ENCODE data around the gene FUT9.

Gene FUT9

DNA sequence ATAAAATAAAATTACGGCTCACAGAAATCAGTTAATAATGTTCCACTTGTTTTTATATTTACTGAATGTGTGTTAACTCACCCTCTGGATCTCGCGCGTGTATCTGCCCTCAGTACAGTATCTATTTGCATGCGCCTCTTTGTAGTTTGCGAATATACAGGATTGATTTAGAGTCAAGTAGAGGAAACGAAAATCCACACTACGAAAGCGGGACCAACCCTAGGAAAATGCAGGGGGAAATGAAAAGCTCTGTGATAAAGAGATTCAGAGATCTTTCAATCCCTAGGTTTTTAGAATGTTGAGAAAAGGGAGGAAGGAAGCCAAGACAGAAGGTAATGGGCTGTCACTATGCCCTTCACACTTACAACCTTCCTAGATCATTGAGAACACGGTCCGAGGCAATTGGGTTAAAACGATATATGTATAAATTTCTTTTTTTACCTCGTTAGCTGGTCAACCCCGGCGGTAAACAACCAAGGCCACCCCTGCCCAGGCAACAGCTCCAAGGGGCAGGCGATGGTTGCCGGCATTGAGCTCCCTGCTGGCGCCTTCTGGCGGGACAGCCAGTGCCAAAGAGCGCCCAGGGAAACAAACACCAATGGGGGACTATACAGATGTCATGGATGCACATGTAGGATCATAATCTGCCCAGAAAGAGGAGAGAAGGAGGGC is 792 bp upstream of the FUT9 start:
- H3K9me3 ChIP-seq (ENCODE audit: control insufficient read depth, low read length), result no peaks in the 10 kb centered on the region
- H3K36me3 ChIP-seq (ENCODE audit: control insufficient read depth, insufficient read depth, low read length), result no peaks in the 10 kb centered on the region
- H3K4me3 ChIP-seq (ENCODE audit: low read length), result peak overlapping the region; percentile 53
- no peaks in the 10 kb centered on the region for H3K27me3 ChIP-seq (ENCODE audit: control insufficient read depth, insufficient read depth, low read length)
- peak overlapping the region; percentile 70 for H3K9ac ChIP-seq (ENCODE audit: low read length)
- H3K4me1 ChIP-seq (ENCODE audit: control insufficient read depth, insufficient read depth, low read length), result no peaks in the 10 kb centered on the region

DNA sequence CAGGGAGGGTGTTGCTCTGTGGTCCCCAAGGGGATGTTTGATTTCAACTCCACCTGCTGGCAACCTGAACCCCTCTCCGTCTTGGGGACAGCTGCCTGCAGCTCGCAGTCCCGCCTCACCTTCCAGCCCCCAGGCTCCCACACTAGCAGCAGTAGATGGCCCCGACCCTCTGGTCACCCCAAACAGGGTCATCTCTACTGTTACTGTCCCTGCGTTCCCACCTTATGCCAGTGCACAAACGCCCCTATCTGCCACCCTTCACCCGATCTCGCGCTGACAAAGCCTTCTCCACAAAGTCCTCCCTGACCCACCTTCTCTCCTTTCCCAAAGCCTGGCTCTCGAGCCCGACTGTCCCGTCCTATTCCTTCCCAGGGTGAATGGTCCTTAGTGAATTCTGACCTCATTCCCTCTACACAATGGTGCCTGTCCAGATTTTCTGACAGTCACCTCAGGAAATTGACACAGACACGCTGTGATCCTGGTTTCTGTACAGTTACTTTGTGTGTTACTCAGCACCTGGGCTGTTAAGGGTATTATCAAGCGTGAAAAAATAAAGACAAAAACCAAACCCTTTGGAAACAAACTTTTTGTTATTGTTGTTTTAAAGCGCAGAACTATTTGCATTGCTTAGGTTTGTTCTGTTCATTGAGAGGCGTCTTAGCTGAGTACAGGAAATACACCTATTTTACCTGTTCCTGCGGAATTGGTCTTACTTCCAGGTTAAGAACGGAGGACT is 728 bp downstream of the FUT9 start:
- no peaks in the 10 kb centered on the region for H3K36me3 ChIP-seq (ENCODE audit: control insufficient read depth, insufficient read depth, low read length)
- H3K4me1 ChIP-seq (ENCODE audit: control insufficient read depth, insufficient read depth, low read length), result no peaks in the 10 kb centered on the region
- H3K9ac ChIP-seq (ENCODE audit: low read length), result peak overlapping the region; percentile 70
- no peaks in the 10 kb centered on the region for H3K9me3 ChIP-seq (ENCODE audit: control insufficient read depth, low read length)
- H3K27me3 ChIP-seq (ENCODE audit: control insufficient read depth, insufficient read depth, low read length), result no peaks in the 10 kb centered on the region
- H3K4me3 ChIP-seq (ENCODE audit: low read length), result peak overlapping the region; percentile 53

DNA sequence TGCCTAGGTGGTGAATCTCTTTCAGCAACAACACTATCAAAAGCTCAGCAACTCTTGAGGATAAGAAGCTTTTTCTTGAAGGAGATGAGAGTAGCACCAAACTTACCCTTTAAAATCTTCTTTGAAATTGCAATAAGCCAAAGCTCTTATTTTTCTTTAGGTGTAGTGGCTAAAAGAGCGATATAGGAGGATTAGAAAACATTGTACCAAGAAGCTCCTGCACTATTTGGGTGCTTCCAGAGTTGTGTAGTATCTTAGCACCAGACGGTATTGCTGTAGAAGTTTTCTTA is 1.2 kb downstream of the FUT9 start:
- Histone ChIP-seq H3K36me3 (ENCODE audit: control insufficient read depth, insufficient read depth, low read length) (no peaks in the 10 kb centered on the region), H3K9me3 (ENCODE audit: control insufficient read depth, low read length) (no peaks in the 10 kb centered on the region), H3K4me3 (ENCODE audit: low read length) (no peak overlapping the region), H3K27me3 (ENCODE audit: control insufficient read depth, insufficient read depth, low read length) (no peaks in the 10 kb centered on the region), H3K4me1 (ENCODE audit: control insufficient read depth, insufficient read depth, low read length) (no peaks in the 10 kb centered on the region), H3K9ac (ENCODE audit: low read length) (peak overlapping the region; percentile 70)

DNA sequence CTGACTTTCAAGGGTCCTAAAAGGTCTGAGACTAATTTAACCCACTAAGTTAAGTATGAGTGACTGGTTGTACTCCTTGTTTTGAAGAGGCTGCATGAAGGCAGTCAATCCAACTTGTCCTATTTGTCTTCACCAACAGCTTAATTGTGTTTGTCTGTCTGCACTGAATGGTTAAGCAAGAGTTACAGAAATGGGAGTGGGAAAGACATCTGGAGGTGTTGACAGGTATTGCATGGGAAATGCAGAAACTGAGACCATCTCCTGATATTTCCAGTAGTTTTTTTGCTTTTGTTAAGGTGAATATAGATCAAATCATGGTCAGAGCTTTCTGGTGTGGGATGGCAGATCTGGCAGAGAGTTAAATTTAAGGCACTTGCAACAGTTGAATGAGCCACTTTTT is 6.5 kb downstream of the FUT9 start:
- H3K9ac ChIP-seq (ENCODE audit: low read length), result no peak overlapping the region
- peaks cover 1% of the 10 kb centered on the region for H3K4me1 ChIP-seq (ENCODE audit: control insufficient read depth, insufficient read depth, low read length)
- H3K9me3 ChIP-seq (ENCODE audit: control insufficient read depth, low read length), result no peaks in the 10 kb centered on the region
- no peaks in the 10 kb centered on the region for H3K27me3 ChIP-seq (ENCODE audit: control insufficient read depth, insufficient read depth, low read length)
- no peak overlapping the region for H3K4me3 ChIP-seq (ENCODE audit: low read length)
- H3K36me3 ChIP-seq (ENCODE audit: control insufficient read depth, insufficient read depth, low read length), result no peaks in the 10 kb centered on the region

DNA sequence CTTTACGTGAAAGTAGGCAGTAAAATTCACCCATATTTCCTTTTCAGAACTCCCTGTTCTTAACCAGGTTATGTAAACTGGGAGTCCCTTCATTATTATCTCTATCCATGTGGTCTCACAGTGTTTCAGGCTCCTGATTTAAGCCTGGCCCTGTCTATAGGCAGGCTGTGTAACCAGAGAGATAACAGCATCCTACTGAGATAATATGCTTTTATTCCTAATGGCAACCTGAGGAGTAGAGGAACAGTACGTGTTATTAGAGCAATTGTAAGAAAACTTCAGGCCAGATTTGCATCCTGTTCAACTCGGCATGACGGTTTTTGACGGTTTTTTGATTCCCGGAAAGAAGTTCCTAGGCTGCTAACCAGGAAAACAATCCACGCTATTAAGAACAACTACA is 16.9 kb downstream of the FUT9 start:
- no peaks in the 10 kb centered on the region for H3K4me1 ChIP-seq (ENCODE audit: control insufficient read depth, insufficient read depth, low read length)
- H3K4me3 ChIP-seq (ENCODE audit: low read length), result no peak overlapping the region
- no peaks in the 10 kb centered on the region for H3K9me3 ChIP-seq (ENCODE audit: control insufficient read depth, low read length)
- H3K9ac ChIP-seq (ENCODE audit: low read length), result no peak overlapping the region
- no peaks in the 10 kb centered on the region for H3K36me3 ChIP-seq (ENCODE audit: control insufficient read depth, insufficient read depth, low read length)
- no peaks in the 10 kb centered on the region for H3K27me3 ChIP-seq (ENCODE audit: control insufficient read depth, insufficient read depth, low read length)

DNA sequence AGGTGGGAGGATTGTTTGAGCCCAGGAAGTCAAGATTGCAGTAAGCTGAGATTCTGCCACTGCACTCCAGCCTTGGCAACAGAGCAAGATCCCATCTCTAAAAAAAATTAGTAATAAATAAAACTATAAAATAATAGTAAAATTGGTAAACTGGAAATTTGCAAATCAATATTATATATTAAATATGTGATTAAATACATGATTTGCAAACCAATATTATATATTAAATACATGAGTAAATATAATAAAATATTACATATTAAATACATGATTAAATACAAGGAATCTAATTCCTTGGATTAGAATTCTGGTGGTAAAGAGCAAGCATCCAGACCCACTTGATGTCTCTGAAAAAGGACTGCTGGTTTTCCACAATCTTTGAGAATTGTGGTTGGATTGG is 35.8 kb downstream of the FUT9 start:
- no peaks in the 10 kb centered on the region for H3K27me3 ChIP-seq (ENCODE audit: control insufficient read depth, insufficient read depth, low read length)
- no peak overlapping the region for H3K4me3 ChIP-seq (ENCODE audit: low read length)
- no peaks in the 10 kb centered on the region for H3K9me3 ChIP-seq (ENCODE audit: control insufficient read depth, low read length)
- H3K9ac ChIP-seq (ENCODE audit: low read length), result no peak overlapping the region
- no peaks in the 10 kb centered on the region for H3K4me1 ChIP-seq (ENCODE audit: control insufficient read depth, insufficient read depth, low read length)
- no peaks in the 10 kb centered on the region for H3K36me3 ChIP-seq (ENCODE audit: control insufficient read depth, insufficient read depth, low read length)

DNA sequence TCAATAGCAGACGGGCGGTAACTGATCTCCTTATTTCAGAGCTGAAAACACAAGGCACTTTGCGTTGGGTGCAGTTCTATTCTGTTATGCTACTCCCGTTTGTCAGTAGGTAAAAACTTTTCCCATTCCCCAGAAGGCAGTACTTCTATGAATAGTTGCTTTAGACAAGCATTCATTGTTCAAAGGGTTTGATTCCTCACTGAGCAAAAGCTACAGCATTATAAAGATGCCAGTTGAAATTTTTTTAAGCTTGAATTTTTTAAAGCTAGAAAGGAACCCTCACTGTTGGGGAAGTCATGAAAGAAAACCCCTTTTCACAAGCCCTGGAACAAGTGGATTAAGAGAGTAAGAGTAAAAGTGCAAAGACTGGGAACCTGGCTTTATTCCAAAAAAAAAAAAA is 42.3 kb downstream of the FUT9 start:
- Histone ChIP-seq H3K27me3 (ENCODE audit: control insufficient read depth, insufficient read depth, low read length) (no peaks in the 10 kb centered on the region), H3K36me3 (ENCODE audit: control insufficient read depth, insufficient read depth, low read length) (no peaks in the 10 kb centered on the region), H3K9me3 (ENCODE audit: control insufficient read depth, low read length) (no peaks in the 10 kb centered on the region), H3K4me1 (ENCODE audit: control insufficient read depth, insufficient read depth, low read length) (no peaks in the 10 kb centered on the region), H3K9ac (ENCODE audit: low read length) (no peak overlapping the region), H3K4me3 (ENCODE audit: low read length) (no peak overlapping the region)

DNA sequence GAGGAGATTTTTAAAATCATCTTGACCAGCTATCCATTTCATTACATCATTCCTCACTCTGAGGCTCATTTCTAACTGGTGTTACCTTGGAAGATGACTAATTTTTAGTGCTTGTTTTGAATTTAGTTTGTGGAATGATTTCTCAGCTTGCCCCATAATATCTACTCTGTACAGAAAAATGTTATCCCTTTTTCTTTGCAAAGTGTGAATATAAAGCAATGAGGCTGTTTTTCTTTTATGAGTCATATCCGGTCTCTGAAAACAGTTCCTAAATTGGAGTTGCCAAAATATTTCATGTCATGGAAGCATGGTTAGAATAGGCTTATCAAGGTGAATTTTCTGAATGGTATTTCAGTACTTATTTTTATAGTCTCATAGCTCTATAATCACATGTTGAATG is 43.8 kb downstream of the FUT9 start:
- Histone ChIP-seq H3K27me3 (ENCODE audit: control insufficient read depth, insufficient read depth, low read length) (no peaks in the 10 kb centered on the region), H3K36me3 (ENCODE audit: control insufficient read depth, insufficient read depth, low read length) (no peaks in the 10 kb centered on the region), H3K4me3 (ENCODE audit: low read length) (no peak overlapping the region), H3K4me1 (ENCODE audit: control insufficient read depth, insufficient read depth, low read length) (no peaks in the 10 kb centered on the region), H3K9me3 (ENCODE audit: control insufficient read depth, low read length) (no peaks in the 10 kb centered on the region), H3K9ac (ENCODE audit: low read length) (no peak overlapping the region)

DNA sequence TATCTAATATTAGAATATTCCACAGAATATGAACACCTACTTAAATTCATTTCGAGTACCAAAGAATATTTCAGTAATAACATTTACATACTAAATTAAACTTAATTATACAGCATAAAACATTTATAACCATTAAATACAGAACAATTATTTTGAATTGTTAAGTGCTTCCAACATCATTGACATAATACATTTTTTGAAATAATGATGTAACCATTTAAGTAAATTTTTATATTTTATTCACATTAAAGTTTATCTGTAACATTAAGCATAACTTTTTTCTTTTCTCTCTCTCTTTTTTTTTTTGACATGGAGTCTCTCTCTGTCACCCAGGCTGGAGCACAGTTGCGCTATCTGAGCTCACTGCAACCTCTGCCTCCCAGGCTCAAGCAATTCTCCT is 44.5 kb downstream of the FUT9 start:
- no peaks in the 10 kb centered on the region for H3K9me3 ChIP-seq (ENCODE audit: control insufficient read depth, low read length)
- no peaks in the 10 kb centered on the region for H3K4me1 ChIP-seq (ENCODE audit: control insufficient read depth, insufficient read depth, low read length)
- no peak overlapping the region for H3K9ac ChIP-seq (ENCODE audit: low read length)
- no peaks in the 10 kb centered on the region for H3K27me3 ChIP-seq (ENCODE audit: control insufficient read depth, insufficient read depth, low read length)
- H3K4me3 ChIP-seq (ENCODE audit: low read length), result no peak overlapping the region
- H3K36me3 ChIP-seq (ENCODE audit: control insufficient read depth, insufficient read depth, low read length), result no peaks in the 10 kb centered on the region

DNA sequence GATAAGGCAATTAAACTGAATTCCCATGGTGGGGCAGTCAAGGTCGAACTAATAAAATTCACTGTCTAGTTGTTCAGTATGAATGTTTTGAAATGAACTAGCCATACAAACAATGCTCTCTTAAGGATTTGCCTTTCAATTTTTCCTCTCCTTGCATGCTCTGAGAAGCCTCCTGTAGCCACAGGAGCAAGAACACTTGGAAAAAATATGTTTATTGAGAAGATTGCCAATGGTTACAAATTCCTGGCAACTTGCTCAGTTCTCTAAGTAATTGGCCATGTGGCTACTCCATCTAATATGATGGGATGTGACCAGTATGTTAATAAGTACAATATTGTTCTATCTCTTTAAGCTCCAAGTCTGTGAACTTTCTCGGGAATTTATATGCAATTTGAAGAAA is 49.4 kb downstream of the FUT9 start:
- Histone ChIP-seq H3K9ac (ENCODE audit: low read length) (no peak overlapping the region), H3K27me3 (ENCODE audit: control insufficient read depth, insufficient read depth, low read length) (no peaks in the 10 kb centered on the region), H3K9me3 (ENCODE audit: control insufficient read depth, low read length) (no peaks in the 10 kb centered on the region), H3K4me3 (ENCODE audit: low read length) (no peak overlapping the region), H3K36me3 (ENCODE audit: control insufficient read depth, insufficient read depth, low read length) (no peaks in the 10 kb centered on the region), H3K4me1 (ENCODE audit: control insufficient read depth, insufficient read depth, low read length) (no peaks in the 10 kb centered on the region)

DNA sequence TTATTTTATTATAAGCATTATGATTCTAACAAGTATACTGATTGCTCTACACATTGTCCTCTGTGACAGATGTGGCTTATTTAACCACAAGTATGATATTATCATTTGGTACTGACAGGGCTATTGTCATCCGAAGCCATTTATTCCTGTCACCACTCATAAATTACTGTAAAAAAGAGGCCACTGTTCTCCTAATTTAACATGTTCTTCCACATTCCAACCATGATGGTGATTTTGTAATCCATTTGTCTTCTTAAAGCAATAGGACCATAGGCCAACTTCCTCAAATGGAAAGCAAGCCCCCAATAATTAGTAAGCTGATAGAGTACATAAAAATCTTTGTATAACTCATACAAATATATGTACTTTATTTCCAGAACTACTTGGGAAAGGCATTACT is 50.6 kb downstream of the FUT9 start:
- no peaks in the 10 kb centered on the region for H3K4me1 ChIP-seq (ENCODE audit: control insufficient read depth, insufficient read depth, low read length)
- H3K9ac ChIP-seq (ENCODE audit: low read length), result no peak overlapping the region
- H3K4me3 ChIP-seq (ENCODE audit: low read length), result no peak overlapping the region
- no peaks in the 10 kb centered on the region for H3K36me3 ChIP-seq (ENCODE audit: control insufficient read depth, insufficient read depth, low read length)
- H3K9me3 ChIP-seq (ENCODE audit: control insufficient read depth, low read length), result no peaks in the 10 kb centered on the region
- H3K27me3 ChIP-seq (ENCODE audit: control insufficient read depth, insufficient read depth, low read length), result no peaks in the 10 kb centered on the region

DNA sequence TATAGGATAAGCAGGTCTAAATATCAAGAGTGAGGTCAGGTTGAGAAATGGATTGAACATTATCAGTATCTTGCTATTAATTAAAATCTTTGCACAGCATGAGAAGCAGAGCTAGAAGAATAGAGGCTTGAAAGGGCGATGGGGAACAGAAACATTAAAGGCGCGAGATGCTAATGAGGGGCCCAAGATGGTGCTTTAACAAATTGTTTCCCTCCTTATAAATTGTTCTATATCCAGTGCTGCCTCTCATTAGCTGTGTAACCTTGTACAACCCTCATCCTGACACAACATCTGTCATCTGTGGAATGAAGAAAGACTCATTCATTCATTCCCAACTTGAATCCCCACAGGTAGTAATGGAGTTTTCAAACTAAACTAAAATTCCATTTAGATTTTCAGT is 57.8 kb downstream of the FUT9 start:
- Histone ChIP-seq H3K36me3 (ENCODE audit: control insufficient read depth, insufficient read depth, low read length) (no peaks in the 10 kb centered on the region), H3K4me3 (ENCODE audit: low read length) (no peak overlapping the region), H3K9me3 (ENCODE audit: control insufficient read depth, low read length) (no peaks in the 10 kb centered on the region), H3K4me1 (ENCODE audit: control insufficient read depth, insufficient read depth, low read length) (no peaks in the 10 kb centered on the region), H3K9ac (ENCODE audit: low read length) (no peak overlapping the region), H3K27me3 (ENCODE audit: control insufficient read depth, insufficient read depth, low read length) (no peaks in the 10 kb centered on the region)

DNA sequence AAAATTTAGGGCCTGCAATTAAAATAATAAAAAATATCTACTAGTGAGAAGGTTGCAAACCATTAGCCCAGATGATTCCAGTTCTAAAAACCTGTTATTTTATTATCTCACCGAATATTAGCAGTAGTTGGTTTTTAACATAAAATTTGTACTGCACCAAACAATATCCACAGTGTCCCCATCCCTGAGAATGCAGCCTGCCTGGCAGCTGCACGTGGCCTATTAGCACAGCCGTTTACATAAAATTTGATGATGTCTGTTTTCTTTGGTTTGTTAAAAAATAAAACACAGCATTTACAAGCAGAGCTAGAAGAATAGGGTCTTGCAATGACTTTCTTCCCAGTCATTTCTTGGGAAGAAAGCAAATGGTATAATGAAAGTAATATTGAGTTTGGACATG is 58.2 kb downstream of the FUT9 start:
- Histone ChIP-seq H3K9me3 (ENCODE audit: control insufficient read depth, low read length) (no peaks in the 10 kb centered on the region), H3K4me3 (ENCODE audit: low read length) (no peak overlapping the region), H3K9ac (ENCODE audit: low read length) (no peak overlapping the region), H3K36me3 (ENCODE audit: control insufficient read depth, insufficient read depth, low read length) (no peaks in the 10 kb centered on the region), H3K4me1 (ENCODE audit: control insufficient read depth, insufficient read depth, low read length) (no peaks in the 10 kb centered on the region), H3K27me3 (ENCODE audit: control insufficient read depth, insufficient read depth, low read length) (no peaks in the 10 kb centered on the region)
